Measurements from ENCODE around the gene ERMARD. TPM values are rescaled to one million over a fixed set of nuclear protein-coding genes. Genes with fewer than 3 reads are reported as not detected.

ERMARD gene
- total RNA-seq, 3 donors from 2014 or later = 19.2 to 26.0 (median 22.4) TPM

DNA sequence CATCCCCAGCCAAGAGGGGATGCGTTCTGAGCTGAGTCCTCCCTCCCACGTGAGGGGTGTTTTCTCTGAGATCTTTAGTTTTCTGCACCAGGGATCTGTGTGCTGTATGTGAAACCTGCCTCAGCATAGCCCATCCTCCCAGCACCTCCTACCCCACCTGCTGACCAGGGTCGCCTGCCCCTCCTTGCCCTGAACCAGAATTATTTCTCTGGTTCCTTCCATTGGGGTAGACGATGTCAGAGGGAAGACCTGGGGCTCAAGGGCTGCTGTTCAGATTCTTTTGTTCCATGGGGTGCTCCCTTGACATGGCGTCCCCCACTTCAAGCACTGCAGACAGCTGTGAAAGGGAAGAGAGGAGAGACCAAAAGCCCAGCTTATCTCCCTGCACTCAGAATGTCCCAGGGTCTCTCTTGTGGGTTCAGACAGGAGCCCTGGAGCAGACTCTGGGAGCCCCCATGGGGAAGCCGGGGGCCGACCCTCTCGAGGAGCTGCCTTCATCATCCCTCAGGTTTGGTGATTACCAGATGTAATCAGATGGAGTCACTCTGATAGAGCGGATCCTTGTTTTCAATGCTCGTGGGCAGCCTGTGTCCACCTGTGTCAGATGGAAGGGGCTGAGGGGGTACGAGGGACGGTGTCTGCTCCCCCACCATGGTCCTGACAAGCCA lies 74.3 kb downstream of the ERMARD start:
- H3K27me3 Mint-ChIP-seq (ENCODE audit: low read depth) = peaks cover 45% of the 10 kb centered on the region
- no peak overlapping the region for H3K4me3 Mint-ChIP-seq
- no peaks in the 10 kb centered on the region for H3K4me1 Mint-ChIP-seq (ENCODE audit: low read depth)

DNA sequence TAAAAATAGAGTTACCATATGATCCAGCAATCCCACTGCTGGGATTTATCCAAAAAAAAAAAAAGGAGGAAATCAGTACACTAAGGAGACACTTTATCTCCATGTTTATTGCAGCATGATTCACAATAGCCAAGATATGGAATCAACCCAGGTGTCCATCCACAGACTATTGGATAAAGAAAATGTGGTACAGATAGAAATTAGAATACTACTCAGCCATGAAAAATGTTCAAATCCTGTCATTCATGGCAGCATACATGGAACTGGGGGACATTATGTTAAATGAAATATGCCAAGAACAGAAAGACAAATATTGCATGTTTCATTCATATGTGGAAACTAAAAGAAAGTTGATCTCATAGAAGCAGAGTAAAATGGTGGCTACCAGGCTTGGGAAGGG lies 75.3 kb downstream of the ERMARD start:
- no peak for ATAC-seq
- Mint-ChIP-seq H3K36me3 (ENCODE audit: insufficient read depth) (no peaks in the 10 kb centered on the region), H3K27me3 (ENCODE audit: low read depth) (peaks cover 46% of the 10 kb centered on the region), H3K4me3 (no peak overlapping the region), H3K4me1 (ENCODE audit: low read depth) (peaks cover under 1% of the 10 kb centered on the region), H3K9me3 (peaks cover 6% of the 10 kb centered on the region)
- DNase-seq = no peak

More for the DNA sequence above, 74.3 kb downstream of the ERMARD start:
- no peak for DNase-seq
- peaks cover 6% of the 10 kb centered on the region for H3K9me3 Mint-ChIP-seq
- no peak for ATAC-seq
- no peaks in the 10 kb centered on the region for H3K36me3 Mint-ChIP-seq (ENCODE audit: insufficient read depth)

DNA sequence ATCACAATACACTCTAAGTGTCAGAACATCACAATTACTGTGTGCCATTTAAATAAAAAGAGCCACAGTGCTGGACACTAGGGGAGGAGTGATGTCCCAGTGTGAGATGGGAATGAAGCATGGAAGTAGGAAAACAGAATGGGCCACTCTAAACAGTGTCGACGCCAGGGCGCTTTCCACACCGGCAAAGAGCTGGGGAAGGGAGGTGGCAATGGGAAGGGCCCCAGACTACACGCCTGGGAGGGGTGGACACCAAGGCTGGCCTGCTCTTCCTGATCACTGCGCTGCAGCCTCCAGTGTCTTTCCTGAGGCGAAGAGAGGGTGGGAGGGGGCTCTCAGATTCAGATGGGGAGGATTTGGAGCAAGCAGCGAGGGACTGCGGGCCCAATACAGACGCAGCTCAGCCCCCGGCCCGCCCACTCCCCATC lies 75.9 kb downstream of the ERMARD start:
- no peak for ATAC-seq
- Mint-ChIP-seq H3K4me1 (ENCODE audit: low read depth) (peaks cover 1% of the 10 kb centered on the region), H3K36me3 (ENCODE audit: insufficient read depth) (no peaks in the 10 kb centered on the region), H3K9me3 (peaks cover 6% of the 10 kb centered on the region), H3K27me3 (ENCODE audit: low read depth) (peaks cover 47% of the 10 kb centered on the region), H3K4me3 (no peak overlapping the region)
- DNase-seq = no peak

DNA sequence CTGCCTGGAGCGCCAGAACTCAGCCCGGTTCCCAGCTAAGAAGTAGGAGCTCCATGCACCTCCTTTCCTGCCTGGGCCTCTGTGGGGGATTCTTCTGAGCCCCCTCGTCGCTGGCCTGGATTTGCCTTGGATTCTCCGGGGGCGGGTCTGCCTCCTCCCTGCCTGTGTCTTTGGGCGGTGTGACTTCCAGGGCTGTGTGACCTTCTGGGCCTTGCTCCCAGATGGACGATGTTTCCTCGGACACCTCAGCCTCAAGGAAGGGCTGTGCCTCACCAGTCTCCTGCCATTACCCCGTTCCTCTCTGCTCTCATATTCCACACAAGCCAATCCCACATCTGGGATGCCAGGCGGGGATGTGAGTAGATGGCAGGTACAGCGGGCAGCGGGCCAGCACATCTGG lies 76.8 kb downstream of the ERMARD start:
- peaks cover 1% of the 10 kb centered on the region for H3K4me1 Mint-ChIP-seq (ENCODE audit: low read depth)
- H3K27me3 Mint-ChIP-seq (ENCODE audit: low read depth) = peaks cover 43% of the 10 kb centered on the region
- no peak overlapping the region for H3K4me3 Mint-ChIP-seq
- ATAC-seq (no peak), DNase-seq (no peak)
- peaks cover 6% of the 10 kb centered on the region for H3K9me3 Mint-ChIP-seq
- H3K36me3 Mint-ChIP-seq (ENCODE audit: insufficient read depth) = no peaks in the 10 kb centered on the region

DNA sequence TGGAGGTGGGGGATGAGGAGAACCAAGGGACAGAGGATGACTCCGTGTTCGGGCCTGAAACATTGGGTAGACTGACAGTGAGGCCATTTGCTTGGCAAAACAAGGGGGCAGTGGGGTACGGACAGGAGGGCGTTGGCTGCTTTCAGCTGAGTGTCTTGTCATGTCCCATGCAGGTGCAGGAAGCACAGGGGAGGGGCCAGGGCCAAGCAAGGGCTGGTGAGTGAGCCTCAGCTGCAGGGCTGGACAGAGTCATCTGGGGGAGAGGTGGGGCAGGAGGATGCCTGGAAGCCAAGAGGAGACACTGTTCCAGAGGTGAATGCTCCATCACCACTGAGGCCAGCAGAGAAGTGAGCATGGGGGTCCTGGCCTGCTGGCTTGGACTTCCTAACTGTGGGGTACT lies 78.4 kb downstream of the ERMARD start:
- Mint-ChIP-seq H3K36me3 (ENCODE audit: insufficient read depth) (no peaks in the 10 kb centered on the region), H3K9me3 (peaks cover 6% of the 10 kb centered on the region), H3K27me3 (ENCODE audit: low read depth) (peaks cover 45% of the 10 kb centered on the region), H3K4me3 (no peak overlapping the region), H3K4me1 (ENCODE audit: low read depth) (peaks cover 1% of the 10 kb centered on the region)
- ATAC-seq = no peak
- no peak for DNase-seq

DNA sequence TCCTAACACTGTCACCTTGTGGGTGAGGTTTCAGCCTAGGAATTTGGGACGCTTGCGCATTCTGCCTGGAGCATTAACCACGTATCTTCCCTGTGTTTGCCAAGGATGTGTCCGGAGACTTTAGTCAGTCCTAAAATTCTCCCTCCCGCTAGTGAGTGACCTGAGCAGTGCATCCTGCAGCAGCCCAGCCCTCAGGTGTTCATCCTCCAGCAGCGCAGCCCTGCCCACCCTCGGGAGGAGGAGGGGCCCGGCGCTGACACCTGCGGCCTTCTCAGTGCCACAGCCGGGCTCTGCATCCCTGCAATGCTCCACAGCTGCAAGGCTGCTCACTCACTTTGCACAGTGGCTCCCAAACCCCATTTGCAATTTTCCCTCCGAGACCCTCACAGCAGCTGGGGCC lies 79.5 kb downstream of the ERMARD start:
- Mint-ChIP-seq H3K27me3 (ENCODE audit: low read depth) (peaks cover 43% of the 10 kb centered on the region), H3K9me3 (peaks cover 6% of the 10 kb centered on the region), H3K4me3 (no peak overlapping the region), H3K4me1 (ENCODE audit: low read depth) (peaks cover 1% of the 10 kb centered on the region), H3K36me3 (ENCODE audit: insufficient read depth) (no peaks in the 10 kb centered on the region)
- no peak for DNase-seq
- no peak for ATAC-seq

Other genes starting within 250 kb of the ERMARD start
- gene WDR27, start 49.6 kb upstream of the ERMARD start, total RNA-seq = 10 to 100 TPM; 11.9 to 14.4 (median 13.4) TPM
- gene C6orf120, start 49.5 kb upstream of the ERMARD start, total RNA-seq = 10 to 100 TPM; 31.2 to 32.0 (median 31.4) TPM
- gene PHF10, start 27.1 kb upstream of the ERMARD start, total RNA-seq = 10 to 100 TPM; 49.6 to 58.7 (median 53.8) TPM
- 1 to 10 TPM in 2 of 3 donors, under 1 TPM in 1; 0.95 to 1.7 (median 1.6) TPM for gene DYNLT2, start 50 bp upstream of the ERMARD start, total RNA-seq